ENCODE results near the gene CARMIL1. TPM values are rescaled to one million over a fixed set of nuclear protein-coding genes. Genes with fewer than 3 reads are reported as not detected.

Gene CARMIL1
- total and polyA plus RNA-seq, 10 of the 15 experiments (the other 5 are each of a cell fraction or from before 2014, with no cell fraction given): 6.4 to 18.1 (median 10.3) TPM

- TF ChIP-seq, protein P1, sequence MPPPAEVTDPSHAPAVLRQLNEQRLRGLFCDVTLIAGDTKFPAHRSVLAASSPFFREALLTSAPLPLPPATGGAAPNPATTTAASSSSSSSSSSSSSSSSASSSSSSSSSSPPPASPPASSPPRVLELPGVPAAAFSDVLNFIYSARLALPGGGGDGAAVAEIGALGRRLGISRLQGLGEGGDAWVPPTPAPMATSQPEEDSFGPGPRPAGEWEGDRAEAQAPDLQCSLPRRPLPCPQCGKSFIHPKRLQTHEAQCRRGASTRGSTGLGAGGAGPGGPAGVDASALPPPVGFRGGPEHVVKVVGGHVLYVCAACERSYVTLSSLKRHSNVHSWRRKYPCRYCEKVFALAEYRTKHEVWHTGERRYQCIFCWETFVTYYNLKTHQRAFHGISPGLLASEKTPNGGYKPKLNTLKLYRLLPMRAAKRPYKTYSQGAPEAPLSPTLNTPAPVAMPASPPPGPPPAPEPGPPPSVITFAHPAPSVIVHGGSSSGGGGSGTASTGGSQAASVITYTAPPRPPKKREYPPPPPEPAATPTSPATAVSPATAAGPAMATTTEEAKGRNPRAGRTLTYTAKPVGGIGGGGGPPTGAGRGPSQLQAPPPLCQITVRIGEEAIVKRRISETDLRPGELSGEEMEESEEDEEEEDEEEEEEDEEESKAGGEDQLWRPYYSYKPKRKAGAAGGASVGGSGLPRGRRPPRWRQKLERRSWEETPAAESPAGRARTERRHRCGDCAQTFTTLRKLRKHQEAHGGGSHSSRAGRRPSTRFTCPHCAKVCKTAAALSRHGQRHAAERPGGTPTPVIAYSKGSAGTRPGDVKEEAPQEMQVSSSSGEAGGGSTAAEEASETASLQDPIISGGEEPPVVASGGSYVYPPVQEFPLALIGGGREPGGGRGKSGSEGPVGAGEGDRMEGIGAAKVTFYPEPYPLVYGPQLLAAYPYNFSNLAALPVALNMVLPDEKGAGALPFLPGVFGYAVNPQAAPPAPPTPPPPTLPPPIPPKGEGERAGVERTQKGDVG (CRISPR knock-in tag; IDR thresholded peaks at IDR 0.05): no peak
- TF ChIP-seq GABPA (IDR thresholded peaks at IDR 0.05; ENCODE audit: low read depth) (no peak), REST (IDR thresholded peaks at IDR 0.05; ENCODE audit: low read depth, low read length) (no peak), E2F8 (IDR thresholded peaks at IDR 0.05; ENCODE audit: low read depth, partially characterized antibody) (no peak), ASH2L (IDR thresholded peaks at IDR 0.05; ENCODE audit: borderline replicate concordance, low read depth) (no peak)
Measured at GRCh38 chr6:25418454-25419052, 139.4 kb downstream of the CARMIL1 start (continued).
